GM19455 (cell line): ENCODE results near the gene MRPL28.
"Not testable (repeated sequence)": the region's sequence is repeated elsewhere in the genome, so short reads cannot be mapped to it uniquely, and the experiment has no call there.

Experiments used
- ATAC-seq: cut with Tn5 transposase; IDR thresholded peaks from one replicate; pipeline ENCODE4 v1.9.1; 2021; ENCODE audit not compliant: unreplicated experiment

The MRPL28 gene

GRCh38 chr16:370443-370842 lies at the start of gene MRPL28:
Gene MRPL28 (minus strand): TSS chr16:370538. CDS start chr16:370218, 320 bp downstream.
- ATAC-seq: peak; percentile 76

DNA sequence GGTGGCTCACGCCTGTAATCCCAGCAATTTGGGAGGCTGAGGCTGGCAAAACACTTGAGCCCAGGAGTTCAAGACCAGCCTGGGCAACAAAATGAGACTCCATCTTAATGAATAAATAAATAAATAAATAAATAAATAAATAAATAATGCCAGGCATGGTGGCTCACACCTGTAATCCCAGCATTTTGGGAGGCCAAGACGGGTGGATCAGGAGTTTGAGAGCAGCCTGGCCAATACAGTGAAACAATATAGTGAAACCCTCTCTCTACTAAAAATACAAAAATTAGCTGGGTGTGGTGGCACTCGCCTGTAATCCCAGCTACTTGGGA lies 44.8 kb upstream of the MRPL28 start:
- not testable (repeated sequence) for ATAC-seq

DNA sequence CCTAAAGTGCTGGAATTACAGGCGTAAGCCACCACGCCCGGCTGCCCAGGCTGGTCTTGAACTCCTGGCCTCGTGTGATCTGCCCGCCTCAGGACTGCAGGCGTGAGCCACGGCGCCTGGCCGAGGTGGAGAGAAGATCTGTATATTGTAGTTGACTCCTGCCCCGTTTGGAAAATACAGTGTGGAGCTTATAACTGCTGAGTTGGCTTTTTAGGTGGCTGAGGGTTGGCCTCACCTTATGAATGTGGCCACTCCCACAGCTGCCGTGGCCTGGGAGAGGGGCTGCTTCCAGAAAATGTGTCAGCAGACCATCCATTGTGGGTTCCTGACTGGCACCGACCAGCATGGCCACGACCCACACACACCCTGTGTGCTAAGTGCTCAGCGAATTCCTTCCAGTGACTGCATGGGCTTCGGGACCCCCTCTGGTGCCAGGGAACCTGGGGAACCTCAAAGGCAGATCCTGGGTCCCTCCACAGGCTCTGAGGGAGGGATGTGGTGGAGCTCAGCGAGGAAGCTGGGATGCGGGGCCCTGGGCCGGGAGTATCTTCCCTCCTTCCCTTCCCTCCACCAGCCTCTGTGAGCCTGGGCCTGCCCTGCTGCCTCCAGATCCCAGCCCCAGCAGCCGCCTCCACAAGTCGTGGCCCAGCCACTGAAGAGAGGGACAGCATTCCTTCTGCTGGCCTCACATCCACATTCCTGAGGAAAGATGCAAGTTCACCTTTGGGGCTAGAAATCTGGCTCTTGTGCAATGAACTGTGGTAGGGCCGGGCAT lies 44.2 kb upstream of the MRPL28 start:
- no peak for ATAC-seq

- ATAC-seq: no peak
These were observed 41.4 kb upstream of the MRPL28 start for GRCh38 chr16:411576-412265.

GRCh38 chr16:410516-411178 lies 40.3 kb upstream of the MRPL28 start:
- no peak for ATAC-seq

DNA sequence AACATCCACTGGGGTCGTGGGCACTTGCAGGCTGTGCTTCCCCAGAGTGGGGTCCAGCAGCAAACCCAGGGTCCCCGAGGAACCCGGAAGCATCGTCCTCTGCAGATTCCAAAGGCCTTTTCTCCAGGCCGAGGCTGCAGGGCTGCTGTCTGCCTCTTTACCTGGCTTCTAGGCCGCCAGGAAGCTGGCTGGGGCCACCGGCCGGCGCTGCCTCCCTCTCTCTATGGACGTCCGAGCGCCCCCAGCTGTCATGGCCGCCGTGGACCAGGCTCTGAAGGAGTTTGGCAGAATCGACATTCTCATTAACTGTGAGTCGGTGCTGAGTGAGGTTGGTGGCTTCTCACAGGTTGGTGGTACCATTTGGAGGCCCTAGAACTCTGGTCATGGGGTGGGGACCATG lies 36.9 kb upstream of the MRPL28 start:
- no peak for ATAC-seq

- ATAC-seq: no peak
These were observed 35.5 kb upstream of the MRPL28 start for GRCh38 chr16:405548-406506.

DNA sequence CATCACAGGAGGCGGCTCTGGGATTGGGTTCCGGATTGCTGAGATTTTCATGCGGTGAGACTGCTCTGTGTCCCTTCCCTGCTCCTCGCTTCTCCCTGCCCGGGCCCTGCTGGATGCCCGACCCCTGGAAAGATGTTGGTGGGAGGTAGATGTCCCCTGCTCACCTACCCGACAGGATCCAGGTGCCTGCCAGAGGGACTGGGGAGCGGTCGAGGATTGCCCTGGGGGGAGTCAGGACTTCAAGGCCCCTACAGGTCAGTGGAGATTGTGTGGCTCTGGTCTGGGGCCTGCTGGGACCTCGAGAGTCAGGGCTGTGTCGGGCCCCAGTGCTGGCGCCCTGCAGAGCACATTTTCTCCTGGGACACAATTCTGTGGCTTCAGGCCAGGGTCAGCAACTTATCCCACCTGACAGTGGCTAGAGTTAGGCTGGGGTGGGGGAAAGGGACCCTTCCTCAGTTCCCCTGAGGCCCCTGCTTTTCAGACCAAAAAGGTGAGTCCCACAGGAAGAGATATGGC lies 34.7 kb upstream of the MRPL28 start:
- no peak for ATAC-seq

DNA sequence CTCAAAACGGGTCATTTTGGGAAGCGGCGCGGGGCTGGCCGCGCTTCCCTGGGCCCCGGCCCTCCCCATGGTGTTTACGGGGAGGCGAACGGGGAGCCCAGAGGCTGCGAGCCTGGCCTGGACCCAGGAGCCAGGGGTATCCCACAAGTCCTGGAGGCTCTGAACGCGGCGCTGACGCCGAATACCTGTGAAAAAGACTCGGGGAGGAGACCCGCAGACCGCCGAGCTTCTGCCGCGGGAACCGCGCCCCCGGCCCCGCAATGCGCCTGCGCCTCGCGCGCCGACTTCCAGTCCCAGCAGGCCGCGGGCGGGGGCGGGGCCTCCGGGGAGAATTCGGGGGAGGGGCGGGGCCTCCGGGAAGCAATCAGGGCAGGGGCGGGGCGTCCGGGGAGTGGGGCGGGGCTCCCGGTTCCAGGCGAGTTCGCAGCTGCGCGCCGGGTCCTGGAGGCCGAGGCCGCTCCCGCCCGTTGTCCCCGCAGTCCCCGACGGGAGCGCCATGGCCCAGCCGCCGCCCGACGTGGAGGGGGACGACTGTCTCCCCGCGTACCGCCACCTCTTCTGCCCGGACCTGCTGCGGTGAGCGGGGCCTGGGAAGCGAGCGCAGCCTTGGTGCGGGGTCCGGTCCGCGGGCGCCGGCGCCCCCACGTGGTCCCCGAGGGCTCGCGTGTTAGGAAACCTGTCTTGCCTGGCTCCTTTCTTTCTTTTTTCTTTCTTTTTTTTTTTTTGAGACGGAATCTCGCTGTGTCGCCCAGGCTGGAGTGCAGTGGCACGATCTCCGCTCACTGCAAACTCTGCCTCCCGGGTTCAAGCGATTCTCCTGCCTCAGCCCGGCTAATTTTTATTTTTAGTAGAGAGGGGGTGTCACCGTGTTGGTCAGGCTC lies 31.4 kb upstream of the MRPL28 start, which contains the start of gene DECR2:
Gene DECR2 (plus strand): TSS at position 418 of the 881 bp plus-strand sequence. CDS start 79 bp downstream, at position 497.
- peak; percentile 58 for ATAC-seq

DNA sequence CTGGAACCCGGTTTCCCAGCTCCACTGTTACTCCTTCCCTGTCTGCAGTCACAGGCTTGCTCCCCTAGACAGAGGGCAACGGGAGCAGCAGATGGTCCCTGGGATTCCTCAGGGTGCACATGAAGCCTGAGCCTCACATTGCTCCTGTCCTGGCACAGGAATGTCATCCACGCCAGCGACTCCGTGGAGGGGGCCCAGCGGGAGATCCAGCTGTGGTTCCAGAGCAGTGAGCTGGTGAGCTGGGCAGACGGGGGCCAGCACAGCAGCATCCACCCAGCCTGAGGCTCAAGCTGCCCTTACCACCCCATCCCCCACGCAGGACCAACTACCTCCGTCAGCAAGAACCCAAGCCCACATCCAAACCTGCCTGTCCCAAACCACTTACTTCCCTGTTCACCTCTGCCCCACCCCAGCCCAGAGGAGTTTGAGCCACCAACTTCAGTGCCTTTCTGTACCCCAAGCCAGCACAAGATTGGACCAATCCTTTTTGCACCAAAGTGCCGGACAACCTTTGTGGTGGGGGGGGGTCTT lies 29.8 kb upstream of the MRPL28 start:
- no peak for ATAC-seq

DNA sequence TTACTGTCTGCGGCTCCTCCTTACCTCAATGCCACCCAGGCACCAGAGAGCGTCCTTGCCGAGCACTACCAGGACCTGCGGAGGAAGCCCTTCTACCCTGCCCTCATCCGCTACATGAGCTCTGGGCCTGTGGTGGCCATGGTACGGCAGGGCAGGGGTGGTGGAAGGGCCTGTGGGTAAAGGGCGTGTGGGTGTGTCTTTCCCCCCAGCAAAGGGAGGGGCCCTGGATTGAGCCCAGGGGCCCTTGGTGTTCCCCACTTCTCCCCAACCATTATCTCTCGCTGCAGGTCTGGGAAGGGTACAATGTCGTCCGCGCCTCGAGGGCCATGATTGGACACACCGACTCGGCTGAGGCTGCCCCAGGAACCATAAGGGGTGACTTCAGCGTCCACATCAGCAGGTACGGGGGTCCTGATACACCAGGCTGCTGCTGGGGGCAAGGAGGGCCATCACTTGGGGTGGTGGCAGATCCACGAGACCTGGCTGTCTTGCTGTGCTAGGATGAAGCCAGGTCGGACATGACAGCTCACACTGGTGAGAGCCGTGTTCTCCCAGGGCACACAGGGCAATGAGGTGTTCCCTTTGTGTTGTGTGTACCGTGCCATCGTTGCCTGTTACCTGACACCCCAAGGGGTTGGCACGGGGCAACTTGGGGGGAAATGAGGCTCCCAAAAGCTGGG lies 29.1 kb upstream of the MRPL28 start:
- no peak for ATAC-seq

GRCh38 chr16:398561-399339 lies 28.4 kb upstream of the MRPL28 start:
- no peak for ATAC-seq

DNA sequence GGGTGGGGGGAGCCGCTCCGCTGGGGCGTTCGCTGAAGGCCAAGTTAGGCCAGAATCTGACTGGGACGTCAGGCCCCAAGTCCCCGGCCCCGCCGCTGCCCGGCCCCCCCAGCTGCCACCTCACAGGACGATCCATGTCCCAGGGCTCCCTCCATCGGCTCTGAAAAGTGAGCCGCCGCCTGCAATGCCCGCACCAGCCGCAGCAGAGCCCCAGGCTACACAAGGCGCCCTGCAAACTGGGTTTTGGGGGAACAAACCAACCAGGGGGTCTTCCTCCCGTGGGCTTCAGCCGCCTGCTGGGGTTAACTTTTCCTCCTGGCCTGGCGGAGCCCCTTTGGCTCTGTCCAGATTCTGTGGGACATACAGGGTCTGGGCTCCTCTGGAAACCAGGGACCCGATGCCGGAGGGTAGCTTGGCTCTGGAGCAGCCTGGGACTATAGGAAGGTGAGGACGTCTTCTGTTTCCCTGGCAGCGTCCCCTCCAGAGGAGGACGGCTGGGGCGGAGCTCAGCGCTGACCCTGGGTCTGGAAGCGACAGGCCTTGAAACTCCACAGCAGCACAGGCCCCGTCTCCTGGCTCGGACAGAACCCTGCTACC lies 27.5 kb upstream of the MRPL28 start:
- ATAC-seq: no peak

DNA sequence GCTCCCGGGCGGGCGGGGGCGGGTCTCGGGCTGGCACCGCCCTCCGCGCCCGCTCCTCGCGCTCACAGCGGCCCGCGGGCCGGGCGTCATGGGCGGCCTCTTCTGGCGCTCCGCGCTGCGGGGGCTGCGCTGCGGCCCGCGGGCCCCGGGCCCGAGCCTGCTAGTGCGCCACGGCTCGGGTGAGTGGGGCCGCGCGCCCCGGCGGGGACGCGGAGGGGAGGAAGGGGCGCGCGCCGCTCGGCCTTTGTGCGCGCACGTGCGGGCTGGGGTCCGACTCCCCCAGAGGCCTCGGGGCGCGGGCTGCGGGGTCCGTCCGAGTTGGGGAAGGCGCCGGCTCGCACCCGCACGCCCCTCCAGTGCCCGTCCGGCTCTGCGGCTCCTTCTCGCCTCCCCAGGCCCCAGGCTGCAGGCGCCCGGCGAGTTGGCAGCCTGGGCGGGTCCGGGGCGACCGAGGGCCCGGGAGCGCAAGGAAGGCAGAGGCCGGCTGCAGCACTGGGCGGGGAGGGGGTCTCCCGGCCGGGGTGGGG lies 26.9 kb upstream of the MRPL28 start, which contains the start of gene NME4:
Gene NME4 (plus strand): TSS at position 65 of the 527 bp plus-strand sequence. CDS start 24 bp downstream, at position 89.
- ATAC-seq: no peak

DNA sequence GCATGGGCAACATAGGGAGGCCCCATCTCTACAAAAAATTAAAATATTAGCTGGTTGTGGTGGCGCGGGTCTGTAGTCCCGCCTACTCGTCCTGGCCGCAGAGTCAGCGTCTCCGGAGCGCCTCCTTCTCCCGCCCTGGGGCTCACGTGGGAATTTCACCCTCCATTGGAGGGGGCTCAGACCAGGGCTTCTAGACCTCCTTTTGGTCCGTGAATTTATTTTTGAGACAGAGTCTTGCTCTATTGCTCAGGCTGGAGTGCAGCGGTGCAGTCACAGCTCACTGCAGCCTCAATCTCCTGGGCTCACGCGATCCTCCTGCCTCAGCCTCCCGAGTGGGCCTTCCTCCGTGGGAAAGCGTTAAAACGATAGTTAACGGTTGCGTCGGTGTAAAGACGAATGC lies 26.3 kb upstream of the MRPL28 start:
- no peak for ATAC-seq

DNA sequence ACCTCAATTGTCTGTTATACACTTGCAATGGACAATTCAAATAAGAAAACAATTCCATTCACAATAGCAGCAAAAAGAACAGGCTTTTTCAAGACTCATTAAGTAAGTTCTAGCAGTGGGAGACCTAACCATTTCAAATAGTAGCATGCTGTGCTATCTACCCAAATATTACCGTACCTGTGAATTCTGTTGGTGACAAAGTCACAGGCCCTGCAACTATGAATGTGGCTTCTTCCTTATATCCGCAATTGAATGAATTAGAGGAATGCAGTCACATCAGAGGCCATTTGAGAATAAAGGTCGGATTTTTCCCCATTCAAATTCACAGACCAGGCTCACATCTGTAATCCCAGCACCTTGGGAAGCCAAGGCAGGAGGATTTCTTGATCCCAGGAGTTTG lies 25.9 kb upstream of the MRPL28 start:
- ATAC-seq: no peak

DNA sequence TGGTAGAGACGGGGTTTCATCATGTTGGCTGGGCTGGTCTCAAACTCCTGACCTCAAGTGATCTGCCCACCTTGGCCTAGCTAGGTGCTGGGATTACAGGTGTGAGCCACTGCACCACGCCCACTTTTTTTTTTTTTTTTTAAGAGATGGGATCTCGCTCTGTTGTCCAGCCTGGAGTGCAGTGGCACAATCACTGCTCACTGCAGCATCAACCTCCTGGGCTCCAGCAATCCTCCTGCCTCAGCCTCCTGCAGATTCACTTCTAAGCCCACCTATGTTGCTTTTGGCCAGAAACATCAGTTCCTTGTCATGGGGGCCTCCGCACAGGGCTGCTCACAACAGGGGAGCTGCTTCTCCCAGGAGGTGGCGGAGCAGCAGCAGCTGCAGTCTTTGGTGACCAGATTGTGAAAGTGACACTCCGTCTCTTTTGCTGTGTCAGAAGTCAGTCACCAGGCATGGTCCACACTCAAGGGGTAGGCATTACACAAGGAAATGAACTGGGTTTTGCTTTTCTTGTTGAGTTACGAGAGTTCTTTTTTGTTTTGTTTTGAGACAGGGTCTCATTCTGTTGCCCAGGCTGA lies 22.2 kb upstream of the MRPL28 start:
- ATAC-seq: no peak
